Liver (tissue), 3 donors: ENCODE results near the gene KRTAP4-9.

Experiments
- EGR1 ChIP-seq, 2 donors: IDR thresholded peaks; 2 replicates each; pipeline ENCODE4 v1.6.1; 2016 to 2018; ENCODE audit warnings: antibody characterized with exemption in 2 of 2, low read depth in 2 of 2
- GABPA ChIP-seq, 2 donors: IDR thresholded peaks in 1 of 2; conservative IDR thresholded peaks in 1 of 2; 2 replicates each; pipeline ENCODE4 v1.6.1; 2016; ENCODE audit warnings: antibody characterized with exemption in 2 of 2, mild to moderate bottlenecking in 1 of 2, moderate library complexity in 1 of 2
- HNF4A ChIP-seq, 2 donors: conservative IDR thresholded peaks; 2 replicates each; pipeline ENCODE4 v1.6.1; 2016; ENCODE audit warnings: antibody characterized with exemption in 2 of 2, mild to moderate bottlenecking in 2 of 2
- JUND ChIP-seq, 2 donors: IDR thresholded peaks; 2 replicates each; pipeline ENCODE4 v1.6.1; 2016; ENCODE audit warnings: antibody characterized with exemption in 2 of 2
- RAD21 ChIP-seq, 2 donors: IDR thresholded peaks; 2 replicates each; pipeline ENCODE4 v1.6.1; 2016; ENCODE audit warnings: antibody characterized with exemption in 2 of 2, mild to moderate bottlenecking in 2 of 2
- RXRA ChIP-seq, 2 donors: IDR thresholded peaks; 2 replicates each; pipeline ENCODE4 v1.6.1; 2017 to 2018; ENCODE audit warnings: antibody characterized with exemption in 2 of 2, mild to moderate bottlenecking in 1 of 2
- SP1 ChIP-seq: IDR thresholded peaks from 2 replicates; pipeline ENCODE4 v1.6.1; 2018; ENCODE audit warnings: antibody characterized with exemption, mild to moderate bottlenecking
- YY1 ChIP-seq: IDR thresholded peaks from 2 replicates; pipeline ENCODE4 v1.6.1; 2016; ENCODE audit warnings: antibody characterized with exemption, mild to moderate bottlenecking
- TF ChIP-seq, protein P1 (sequence below): fragments of 150-350 bp; IDR thresholded peaks from 2 replicates; pipeline ENCODE4 v1.5.1; 2017; ENCODE audit warnings: improper control_type of control experiment, low read depth, low read length; ENCODE audit not compliant: missing input control
- TF ChIP-seq, protein P2 (sequence below): IDR thresholded peaks from 2 replicates; pipeline ENCODE4 v1.6.1; 2016; ENCODE audit warnings: antibody characterized with exemption, mild to moderate bottlenecking
- TF ChIP-seq, protein P3 (sequence below): IDR thresholded peaks from 2 replicates; pipeline ENCODE4 v1.6.1; 2016; ENCODE audit warnings: antibody characterized with exemption
- TF ChIP-seq, protein P4 (sequence below): IDR thresholded peaks from 2 replicates; pipeline ENCODE4 v1.6.1; 2016; ENCODE audit warnings: antibody characterized with exemption
- donor health status: healthy.
- donor health status: healthy.

DNA sequence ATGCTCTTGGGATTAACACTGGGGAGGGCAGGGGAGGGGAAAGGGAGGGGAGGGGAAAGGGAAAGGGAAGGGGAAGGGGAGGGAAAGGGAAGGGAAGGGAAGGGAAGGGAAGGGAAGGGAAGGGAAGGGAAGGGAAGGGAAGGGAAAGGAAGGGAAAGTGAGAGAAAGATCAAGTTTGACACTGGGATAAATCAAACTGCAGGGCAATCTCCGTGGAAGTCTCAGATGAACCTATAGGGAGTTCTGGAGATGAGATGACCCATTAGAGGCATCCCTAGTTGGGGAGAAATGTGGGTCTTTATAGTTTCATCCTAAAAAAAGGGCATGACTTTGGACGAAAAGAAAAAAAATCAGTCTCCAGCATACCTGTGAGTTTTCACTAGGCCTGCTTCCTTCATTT lies 16.6 kb downstream of the KRTAP4-9 start:
- TF ChIP-seq, protein P1, sequence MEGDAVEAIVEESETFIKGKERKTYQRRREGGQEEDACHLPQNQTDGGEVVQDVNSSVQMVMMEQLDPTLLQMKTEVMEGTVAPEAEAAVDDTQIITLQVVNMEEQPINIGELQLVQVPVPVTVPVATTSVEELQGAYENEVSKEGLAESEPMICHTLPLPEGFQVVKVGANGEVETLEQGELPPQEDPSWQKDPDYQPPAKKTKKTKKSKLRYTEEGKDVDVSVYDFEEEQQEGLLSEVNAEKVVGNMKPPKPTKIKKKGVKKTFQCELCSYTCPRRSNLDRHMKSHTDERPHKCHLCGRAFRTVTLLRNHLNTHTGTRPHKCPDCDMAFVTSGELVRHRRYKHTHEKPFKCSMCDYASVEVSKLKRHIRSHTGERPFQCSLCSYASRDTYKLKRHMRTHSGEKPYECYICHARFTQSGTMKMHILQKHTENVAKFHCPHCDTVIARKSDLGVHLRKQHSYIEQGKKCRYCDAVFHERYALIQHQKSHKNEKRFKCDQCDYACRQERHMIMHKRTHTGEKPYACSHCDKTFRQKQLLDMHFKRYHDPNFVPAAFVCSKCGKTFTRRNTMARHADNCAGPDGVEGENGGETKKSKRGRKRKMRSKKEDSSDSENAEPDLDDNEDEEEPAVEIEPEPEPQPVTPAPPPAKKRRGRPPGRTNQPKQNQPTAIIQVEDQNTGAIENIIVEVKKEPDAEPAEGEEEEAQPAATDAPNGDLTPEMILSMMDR: no peak
- TF ChIP-seq RXRA (IDR thresholded peaks at IDR 0.05) (no peak), YY1 (no peak), EGR1 (IDR thresholded peaks at IDR 0.05; ENCODE audit: low read depth in 2 of 2) (no peak), JUND (IDR thresholded peaks at IDR 0.05) (no peak), RAD21 (IDR thresholded peaks at IDR 0.05) (no peak), SP1 (no peak), HNF4A (conservative IDR thresholded peaks at IDR 0.05) (no peak), GABPA (IDR thresholded peaks at IDR 0.05 in 1 of 2, conservative IDR thresholded peaks at IDR 0.05 in 1 of 2) (no peak)
- TF ChIP-seq, protein P2, sequence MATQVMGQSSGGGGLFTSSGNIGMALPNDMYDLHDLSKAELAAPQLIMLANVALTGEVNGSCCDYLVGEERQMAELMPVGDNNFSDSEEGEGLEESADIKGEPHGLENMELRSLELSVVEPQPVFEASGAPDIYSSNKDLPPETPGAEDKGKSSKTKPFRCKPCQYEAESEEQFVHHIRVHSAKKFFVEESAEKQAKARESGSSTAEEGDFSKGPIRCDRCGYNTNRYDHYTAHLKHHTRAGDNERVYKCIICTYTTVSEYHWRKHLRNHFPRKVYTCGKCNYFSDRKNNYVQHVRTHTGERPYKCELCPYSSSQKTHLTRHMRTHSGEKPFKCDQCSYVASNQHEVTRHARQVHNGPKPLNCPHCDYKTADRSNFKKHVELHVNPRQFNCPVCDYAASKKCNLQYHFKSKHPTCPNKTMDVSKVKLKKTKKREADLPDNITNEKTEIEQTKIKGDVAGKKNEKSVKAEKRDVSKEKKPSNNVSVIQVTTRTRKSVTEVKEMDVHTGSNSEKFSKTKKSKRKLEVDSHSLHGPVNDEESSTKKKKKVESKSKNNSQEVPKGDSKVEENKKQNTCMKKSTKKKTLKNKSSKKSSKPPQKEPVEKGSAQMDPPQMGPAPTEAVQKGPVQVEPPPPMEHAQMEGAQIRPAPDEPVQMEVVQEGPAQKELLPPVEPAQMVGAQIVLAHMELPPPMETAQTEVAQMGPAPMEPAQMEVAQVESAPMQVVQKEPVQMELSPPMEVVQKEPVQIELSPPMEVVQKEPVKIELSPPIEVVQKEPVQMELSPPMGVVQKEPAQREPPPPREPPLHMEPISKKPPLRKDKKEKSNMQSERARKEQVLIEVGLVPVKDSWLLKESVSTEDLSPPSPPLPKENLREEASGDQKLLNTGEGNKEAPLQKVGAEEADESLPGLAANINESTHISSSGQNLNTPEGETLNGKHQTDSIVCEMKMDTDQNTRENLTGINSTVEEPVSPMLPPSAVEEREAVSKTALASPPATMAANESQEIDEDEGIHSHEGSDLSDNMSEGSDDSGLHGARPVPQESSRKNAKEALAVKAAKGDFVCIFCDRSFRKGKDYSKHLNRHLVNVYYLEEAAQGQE: no peak
- TF ChIP-seq, protein P3, sequence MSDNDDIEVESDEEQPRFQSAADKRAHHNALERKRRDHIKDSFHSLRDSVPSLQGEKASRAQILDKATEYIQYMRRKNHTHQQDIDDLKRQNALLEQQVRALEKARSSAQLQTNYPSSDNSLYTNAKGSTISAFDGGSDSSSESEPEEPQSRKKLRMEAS: no peak
- TF ChIP-seq, protein P4, sequence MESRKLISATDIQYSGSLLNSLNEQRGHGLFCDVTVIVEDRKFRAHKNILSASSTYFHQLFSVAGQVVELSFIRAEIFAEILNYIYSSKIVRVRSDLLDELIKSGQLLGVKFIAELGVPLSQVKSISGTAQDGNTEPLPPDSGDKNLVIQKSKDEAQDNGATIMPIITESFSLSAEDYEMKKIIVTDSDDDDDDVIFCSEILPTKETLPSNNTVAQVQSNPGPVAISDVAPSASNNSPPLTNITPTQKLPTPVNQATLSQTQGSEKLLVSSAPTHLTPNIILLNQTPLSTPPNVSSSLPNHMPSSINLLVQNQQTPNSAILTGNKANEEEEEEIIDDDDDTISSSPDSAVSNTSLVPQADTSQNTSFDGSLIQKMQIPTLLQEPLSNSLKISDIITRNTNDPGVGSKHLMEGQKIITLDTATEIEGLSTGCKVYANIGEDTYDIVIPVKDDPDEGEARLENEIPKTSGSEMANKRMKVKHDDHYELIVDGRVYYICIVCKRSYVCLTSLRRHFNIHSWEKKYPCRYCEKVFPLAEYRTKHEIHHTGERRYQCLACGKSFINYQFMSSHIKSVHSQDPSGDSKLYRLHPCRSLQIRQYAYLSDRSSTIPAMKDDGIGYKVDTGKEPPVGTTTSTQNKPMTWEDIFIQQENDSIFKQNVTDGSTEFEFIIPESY: no peak
